Kidney tubule cell (primary cell): ENCODE measurements around the gene LLGL2.
"Not testable (repeated sequence)": the region's sequence is repeated elsewhere in the genome, so short reads cannot be mapped to it uniquely, and the experiment has no call there.

Source experiments
- DNase-seq: peaks from one replicate; pipeline ENCODE4 v3.0.0-alpha.2; 2018; ENCODE audit warnings: low spot score

Gene LLGL2, protein sequence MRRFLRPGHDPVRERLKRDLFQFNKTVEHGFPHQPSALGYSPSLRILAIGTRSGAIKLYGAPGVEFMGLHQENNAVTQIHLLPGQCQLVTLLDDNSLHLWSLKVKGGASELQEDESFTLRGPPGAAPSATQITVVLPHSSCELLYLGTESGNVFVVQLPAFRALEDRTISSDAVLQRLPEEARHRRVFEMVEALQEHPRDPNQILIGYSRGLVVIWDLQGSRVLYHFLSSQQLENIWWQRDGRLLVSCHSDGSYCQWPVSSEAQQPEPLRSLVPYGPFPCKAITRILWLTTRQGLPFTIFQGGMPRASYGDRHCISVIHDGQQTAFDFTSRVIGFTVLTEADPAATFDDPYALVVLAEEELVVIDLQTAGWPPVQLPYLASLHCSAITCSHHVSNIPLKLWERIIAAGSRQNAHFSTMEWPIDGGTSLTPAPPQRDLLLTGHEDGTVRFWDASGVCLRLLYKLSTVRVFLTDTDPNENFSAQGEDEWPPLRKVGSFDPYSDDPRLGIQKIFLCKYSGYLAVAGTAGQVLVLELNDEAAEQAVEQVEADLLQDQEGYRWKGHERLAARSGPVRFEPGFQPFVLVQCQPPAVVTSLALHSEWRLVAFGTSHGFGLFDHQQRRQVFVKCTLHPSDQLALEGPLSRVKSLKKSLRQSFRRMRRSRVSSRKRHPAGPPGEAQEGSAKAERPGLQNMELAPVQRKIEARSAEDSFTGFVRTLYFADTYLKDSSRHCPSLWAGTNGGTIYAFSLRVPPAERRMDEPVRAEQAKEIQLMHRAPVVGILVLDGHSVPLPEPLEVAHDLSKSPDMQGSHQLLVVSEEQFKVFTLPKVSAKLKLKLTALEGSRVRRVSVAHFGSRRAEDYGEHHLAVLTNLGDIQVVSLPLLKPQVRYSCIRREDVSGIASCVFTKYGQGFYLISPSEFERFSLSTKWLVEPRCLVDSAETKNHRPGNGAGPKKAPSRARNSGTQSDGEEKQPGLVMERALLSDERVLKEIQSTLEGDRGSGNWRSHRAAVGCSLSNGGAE

DNA sequence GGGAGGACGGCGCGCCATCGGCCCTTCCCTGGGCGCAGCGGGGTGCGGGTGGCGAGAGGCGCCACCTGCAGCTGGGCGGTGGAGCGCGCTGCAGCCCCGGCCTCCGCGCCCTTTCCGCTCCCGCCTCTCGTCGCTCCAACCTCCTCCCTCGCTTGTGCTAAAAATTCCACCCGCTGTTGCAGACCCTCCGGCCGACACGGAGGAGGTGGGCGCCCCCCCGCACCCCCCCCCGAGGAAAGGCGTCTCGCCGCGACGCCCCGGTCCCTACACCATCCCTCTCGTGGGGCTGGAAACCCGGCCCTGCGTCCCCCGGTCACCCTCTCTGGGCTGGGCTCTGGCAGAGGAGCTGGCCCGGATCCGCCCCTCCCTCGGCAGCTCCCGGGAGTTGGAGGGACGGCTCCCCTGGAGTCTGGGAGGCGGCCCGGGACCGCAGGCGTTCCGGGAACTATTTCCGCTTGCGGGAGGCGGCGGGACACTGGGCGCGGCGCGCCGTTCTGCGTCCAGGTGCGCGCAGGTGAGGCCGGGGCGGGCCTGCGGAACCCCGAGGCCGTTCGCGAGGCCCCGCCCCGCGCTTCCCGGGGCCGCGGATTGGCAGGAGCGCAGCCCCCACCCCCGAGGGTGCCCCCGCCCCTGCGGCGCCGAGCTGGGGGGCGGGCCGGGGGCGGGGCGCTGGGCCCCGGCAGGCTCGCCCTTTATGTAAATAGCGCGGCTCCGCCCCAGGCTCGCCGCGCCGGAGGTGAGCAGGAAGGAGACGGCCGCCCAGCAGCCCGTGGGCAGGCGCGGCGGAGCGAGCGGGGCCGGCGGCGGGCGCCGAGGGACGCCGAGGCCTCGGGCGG, at the start of gene LLGL2:
Gene LLGL2, plus strand, starts transcription at position 728 of the 836 bp plus-strand sequence. CDS start 17,730 bp downstream, outside the sequence.
- peak; percentile 94 for DNase-seq

DNA sequence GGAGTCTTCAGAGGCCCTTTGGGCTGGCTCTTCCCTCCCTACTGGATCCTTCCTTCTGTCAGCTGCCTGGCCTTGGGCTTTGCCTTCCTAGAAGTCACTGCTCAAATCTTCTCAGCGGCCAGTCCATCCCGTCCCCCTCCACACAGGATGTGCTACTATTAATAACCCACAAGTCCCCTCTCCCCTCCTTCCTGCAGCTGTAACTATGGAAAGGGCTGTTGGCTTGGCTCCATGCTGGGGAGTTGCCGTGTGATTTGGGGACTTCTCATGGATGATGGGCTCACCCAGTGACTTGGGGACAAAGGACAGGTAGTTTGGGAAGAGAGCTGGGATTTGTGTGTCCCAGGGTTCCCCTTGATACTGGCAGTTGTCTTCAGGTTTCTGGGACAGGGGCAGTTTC, 49.6 kb upstream of the LLGL2 start:
- DNase-seq: no peak

GRCh38 chr17:75476271-75476671, 49.2 kb upstream of the LLGL2 start:
- peak; percentile 44 for DNase-seq

DNA sequence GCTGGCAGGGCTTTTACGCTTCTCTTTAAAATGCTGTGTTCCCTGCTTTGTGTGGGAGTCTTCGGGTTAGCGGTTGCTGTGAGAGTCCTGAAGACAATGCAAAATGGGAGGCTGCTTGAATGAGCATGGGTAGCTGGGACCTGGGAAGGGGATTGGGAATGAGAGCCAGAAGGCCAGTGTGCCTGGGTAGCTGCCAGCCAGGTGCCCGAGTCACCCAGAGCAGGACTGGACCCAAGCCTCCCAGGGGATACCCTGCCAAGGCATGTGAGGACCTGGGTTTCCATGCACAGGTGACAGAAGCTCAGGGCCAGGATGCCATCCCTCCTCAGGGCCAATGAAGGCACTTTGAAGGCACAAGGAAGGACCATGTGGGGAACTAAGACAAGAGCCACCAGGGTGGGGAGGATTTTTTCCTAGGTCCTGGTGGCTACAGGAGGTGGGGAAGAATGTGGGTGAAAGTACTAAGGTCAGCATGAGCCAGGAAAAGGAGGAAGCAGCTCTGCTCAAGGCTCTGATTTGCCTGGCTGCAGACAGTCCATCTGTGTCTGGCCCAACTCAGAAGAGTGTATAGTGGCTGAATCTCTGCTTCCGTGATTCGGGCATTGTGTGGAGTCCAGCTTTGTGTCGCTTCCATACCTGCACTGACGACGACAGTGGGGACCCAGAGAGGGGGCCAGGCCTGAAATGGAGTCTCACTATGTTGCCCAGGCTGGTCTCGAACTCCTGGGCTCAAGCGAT, 48.6 kb upstream of the LLGL2 start:
- DNase-seq: no peak

- DNase-seq: not testable (repeated sequence)
Observed at GRCh38 chr17:75477490-75477862, 48.0 kb upstream of the LLGL2 start.

DNA sequence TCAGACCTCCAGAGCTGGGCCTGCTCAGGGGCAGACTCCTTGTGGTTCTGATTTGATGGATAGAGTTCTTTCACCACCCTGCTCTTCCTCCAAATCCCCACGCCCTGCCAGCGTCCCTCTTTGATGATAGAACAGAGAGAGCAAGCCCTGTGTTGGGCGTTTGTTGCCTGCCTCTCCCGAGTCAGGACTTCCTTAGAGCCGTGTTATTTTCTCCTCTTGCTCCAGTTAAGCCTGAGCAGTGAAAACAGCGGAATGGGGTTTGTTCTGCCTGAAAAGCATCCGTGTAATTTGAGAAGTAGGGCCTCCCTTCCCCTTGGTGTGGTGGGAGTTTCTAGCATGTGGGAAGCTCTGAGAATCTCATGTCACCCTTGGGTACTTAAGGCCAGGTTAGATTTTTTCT, 47.0 kb upstream of the LLGL2 start:
- no peak for DNase-seq

DNA sequence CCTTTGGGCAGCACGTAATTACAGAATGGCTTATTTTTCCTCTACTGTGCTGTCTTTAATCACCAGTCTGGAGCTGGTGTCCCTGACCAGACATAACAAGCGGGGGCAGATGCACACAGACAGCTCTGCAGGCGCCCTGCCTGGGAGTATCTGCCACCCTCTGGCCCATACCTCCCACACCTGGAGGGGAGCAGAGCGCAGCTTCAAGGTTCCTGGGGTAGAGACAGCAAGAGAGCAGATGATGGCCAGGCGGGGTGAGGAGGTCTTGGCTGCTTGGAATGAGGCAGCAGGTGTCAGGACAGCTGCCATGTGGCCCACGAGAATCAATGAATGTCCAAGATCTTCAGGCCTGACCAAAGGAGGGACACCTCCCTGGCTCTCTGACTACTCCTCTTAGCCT, 45.2 kb upstream of the LLGL2 start:
- DNase-seq: no peak

GRCh38 chr17:75481194-75482068, 44.1 kb upstream of the LLGL2 start:
- no peak for DNase-seq

DNA sequence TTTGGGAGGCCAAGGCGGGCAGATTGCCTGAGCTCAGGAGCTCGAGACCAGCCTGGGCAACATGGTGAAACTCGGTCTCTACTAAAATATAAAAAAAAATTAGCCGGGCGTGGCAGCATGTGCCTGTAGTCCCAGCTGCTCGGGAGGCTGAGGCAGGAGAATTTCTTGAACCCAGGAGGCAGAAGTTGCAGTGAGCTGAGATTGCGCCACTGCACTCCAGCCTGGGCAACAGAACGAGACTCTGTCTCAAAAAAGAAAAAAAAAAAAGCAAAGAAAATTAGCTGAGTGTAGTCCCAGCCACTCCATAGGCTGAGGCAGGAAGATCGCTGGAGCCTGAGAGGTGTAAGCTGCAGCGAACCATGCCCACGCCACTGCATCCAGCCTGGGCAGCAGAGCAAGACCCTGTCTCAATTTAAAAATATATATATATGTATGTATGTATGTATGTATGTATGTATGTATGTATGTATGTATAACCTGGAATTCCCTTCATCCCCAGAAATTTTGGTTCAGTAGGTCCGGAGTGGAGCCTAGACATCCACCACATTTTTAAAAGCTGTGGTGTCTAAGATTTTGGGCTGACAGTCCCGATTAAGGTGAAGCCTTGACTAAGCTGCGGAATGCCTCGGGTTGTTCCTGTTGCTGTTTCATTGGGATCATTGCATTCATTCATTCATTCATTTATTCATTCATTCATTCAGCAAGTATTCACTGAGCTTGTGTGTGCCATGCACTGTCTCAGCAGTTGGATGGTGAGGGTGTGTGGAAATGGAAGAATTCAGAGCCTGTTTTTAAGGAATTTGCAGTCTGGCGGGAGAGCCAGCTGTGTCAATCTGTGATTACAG, 43.2 kb upstream of the LLGL2 start:
- DNase-seq: no peak

GRCh38 chr17:75485688-75486087, 39.8 kb upstream of the LLGL2 start:
- no peak for DNase-seq

GRCh38 chr17:75486151-75486550, 39.3 kb upstream of the LLGL2 start:
- DNase-seq: no peak

GRCh38 chr17:75486951-75487350, 38.5 kb upstream of the LLGL2 start:
- DNase-seq: no peak

- no peak for DNase-seq
Observed at GRCh38 chr17:75487351-75488070, 38.0 kb upstream of the LLGL2 start.

- DNase-seq: no peak
Observed at GRCh38 chr17:75488693-75489510, 36.6 kb upstream of the LLGL2 start.

- no peak for DNase-seq
Observed at GRCh38 chr17:75489511-75489955, 36.0 kb upstream of the LLGL2 start.

- no peak for DNase-seq
Observed at GRCh38 chr17:75490173-75490743, 35.2 kb upstream of the LLGL2 start.

DNA sequence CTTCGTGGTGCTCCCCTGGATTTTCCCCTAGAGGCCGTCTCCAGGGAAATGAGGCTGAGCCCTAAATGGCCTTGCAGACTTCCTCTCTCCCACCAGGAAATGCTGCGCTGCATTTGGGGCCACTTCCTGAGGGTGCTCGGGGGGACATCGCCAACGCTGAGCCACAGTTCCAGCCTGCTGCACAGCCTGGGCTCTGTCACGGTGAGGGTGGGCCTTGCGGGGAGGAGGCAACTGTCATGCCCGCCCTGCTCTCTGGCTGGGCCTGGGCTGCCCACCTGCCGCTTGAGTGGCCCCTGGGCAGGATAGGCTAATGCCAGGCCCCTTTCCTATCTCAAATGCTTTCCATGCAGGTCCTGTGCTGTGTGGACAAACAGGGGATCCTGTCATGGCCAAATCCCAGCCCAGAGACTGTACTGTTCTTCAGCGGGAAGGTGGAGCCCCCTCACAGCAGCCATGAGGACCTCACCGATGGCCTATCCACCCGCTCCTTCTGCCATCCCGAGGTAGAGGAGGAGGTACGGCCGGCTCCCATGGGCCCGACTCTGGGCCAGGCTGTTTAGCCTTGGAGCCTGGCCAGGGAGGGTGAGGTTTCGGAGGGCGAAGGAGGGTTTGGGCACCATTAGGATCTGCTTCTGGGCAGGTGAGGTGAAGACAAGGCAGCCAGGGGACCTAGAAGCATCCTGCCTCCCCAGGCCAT, 34.4 kb upstream of the LLGL2 start:
- no peak for DNase-seq
